Parathyroid adenoma (tissue), 2 donors: ENCODE results near the gene ALOX5AP.
A peak's percentile ranks its signal among the peaks of the same experiment; 100 is the strongest.

Source experiments
- H2AFZ ChIP-seq: fragments of 300-600 bp; sonication (generic); one replicate; pipeline ENCODE4 v1.7.0; 2017; ENCODE audit warnings: antibody characterized with exemption, mild to moderate bottlenecking
- H3K27ac ChIP-seq: fragments of 300-600 bp; sonication (generic); one replicate; pipeline ENCODE4 v1.7.0; 2017
- H3K27me3 ChIP-seq: fragments of 300-600 bp; sonication (generic); one replicate; pipeline ENCODE4 v1.7.0; 2017; ENCODE audit warnings: low read length; ENCODE audit not compliant: control insufficient read depth, insufficient read depth
- H3K36me3 ChIP-seq: fragments of 300-600 bp; sonication (generic); one replicate; pipeline ENCODE4 v1.7.0; 2017; ENCODE audit warnings: low read length; ENCODE audit not compliant: control insufficient read depth, insufficient read depth
- H3K4me1 ChIP-seq: fragments of 300-600 bp; sonication (generic); one replicate; pipeline ENCODE4 v1.7.0; 2017; ENCODE audit warnings: control low read depth
- H3K4me2 ChIP-seq: fragments of 300-600 bp; sonication (generic); one replicate; pipeline ENCODE4 v1.7.0; 2017; ENCODE audit warnings: low read length
- H3K4me3 ChIP-seq: fragments of 300-600 bp; sonication (generic); one replicate; pipeline ENCODE4 v1.7.0; 2017; ENCODE audit warnings: low read depth, low read length
- H3K79me2 ChIP-seq: fragments of 300-600 bp; sonication (generic); one replicate; pipeline ENCODE4 v1.7.0; 2017; ENCODE audit warnings: control low read depth
- H3K9ac ChIP-seq: fragments of 300-600 bp; sonication (generic); one replicate; pipeline ENCODE4 v1.7.0; 2017; ENCODE audit warnings: mild to moderate bottlenecking
- H3K9me3 ChIP-seq: fragments of 300-600 bp; sonication (generic); one replicate; pipeline ENCODE4 v1.7.0; 2017; ENCODE audit warnings: low read length; ENCODE audit not compliant: control insufficient read depth
- TF ChIP-seq, protein P1 (sequence below): fragments of 300-600 bp; sonication (generic); IDR thresholded peaks from one replicate; pipeline ENCODE4 v1.7.0; 2017; ENCODE audit warnings: antibody characterized with exemption, mild to moderate bottlenecking
- donor health status: primary hyperparathyroidism.

Gene ALOX5AP

GRCh38 chr13:30803749-30804148, 68.4 kb downstream of the ALOX5AP start:
- H3K27ac ChIP-seq = no peak overlapping the region
- no peaks in the 10 kb centered on the region for H3K9me3 ChIP-seq
- no peaks in the 10 kb centered on the region for H3K4me1 ChIP-seq
- no peak overlapping the region for H3K9ac ChIP-seq
- TF ChIP-seq, protein P1, sequence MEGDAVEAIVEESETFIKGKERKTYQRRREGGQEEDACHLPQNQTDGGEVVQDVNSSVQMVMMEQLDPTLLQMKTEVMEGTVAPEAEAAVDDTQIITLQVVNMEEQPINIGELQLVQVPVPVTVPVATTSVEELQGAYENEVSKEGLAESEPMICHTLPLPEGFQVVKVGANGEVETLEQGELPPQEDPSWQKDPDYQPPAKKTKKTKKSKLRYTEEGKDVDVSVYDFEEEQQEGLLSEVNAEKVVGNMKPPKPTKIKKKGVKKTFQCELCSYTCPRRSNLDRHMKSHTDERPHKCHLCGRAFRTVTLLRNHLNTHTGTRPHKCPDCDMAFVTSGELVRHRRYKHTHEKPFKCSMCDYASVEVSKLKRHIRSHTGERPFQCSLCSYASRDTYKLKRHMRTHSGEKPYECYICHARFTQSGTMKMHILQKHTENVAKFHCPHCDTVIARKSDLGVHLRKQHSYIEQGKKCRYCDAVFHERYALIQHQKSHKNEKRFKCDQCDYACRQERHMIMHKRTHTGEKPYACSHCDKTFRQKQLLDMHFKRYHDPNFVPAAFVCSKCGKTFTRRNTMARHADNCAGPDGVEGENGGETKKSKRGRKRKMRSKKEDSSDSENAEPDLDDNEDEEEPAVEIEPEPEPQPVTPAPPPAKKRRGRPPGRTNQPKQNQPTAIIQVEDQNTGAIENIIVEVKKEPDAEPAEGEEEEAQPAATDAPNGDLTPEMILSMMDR = no peak
- H2AFZ ChIP-seq = no peak overlapping the region
- no peaks in the 10 kb centered on the region for H3K27me3 ChIP-seq
- no peaks in the 10 kb centered on the region for H3K36me3 ChIP-seq
- H3K4me2 ChIP-seq = peak overlapping the region; percentile 28
- no peaks in the 10 kb centered on the region for H3K79me2 ChIP-seq
- H3K4me3 ChIP-seq = no peak overlapping the region

- Histone ChIP-seq H2AFZ (no peak overlapping the region), H3K9ac (no peak overlapping the region), H3K4me1 (no peaks in the 10 kb centered on the region), H3K79me2 (no peaks in the 10 kb centered on the region), H3K36me3 (no peaks in the 10 kb centered on the region), H3K27ac (no peak overlapping the region), H3K4me2 (no peak overlapping the region), H3K27me3 (no peaks in the 10 kb centered on the region), H3K4me3 (no peak overlapping the region), H3K9me3 (no peaks in the 10 kb centered on the region)
- TF ChIP-seq, protein P1 = no peak
These were observed 69.1 kb downstream of the ALOX5AP start for GRCh38 chr13:30804474-30804873.

DNA sequence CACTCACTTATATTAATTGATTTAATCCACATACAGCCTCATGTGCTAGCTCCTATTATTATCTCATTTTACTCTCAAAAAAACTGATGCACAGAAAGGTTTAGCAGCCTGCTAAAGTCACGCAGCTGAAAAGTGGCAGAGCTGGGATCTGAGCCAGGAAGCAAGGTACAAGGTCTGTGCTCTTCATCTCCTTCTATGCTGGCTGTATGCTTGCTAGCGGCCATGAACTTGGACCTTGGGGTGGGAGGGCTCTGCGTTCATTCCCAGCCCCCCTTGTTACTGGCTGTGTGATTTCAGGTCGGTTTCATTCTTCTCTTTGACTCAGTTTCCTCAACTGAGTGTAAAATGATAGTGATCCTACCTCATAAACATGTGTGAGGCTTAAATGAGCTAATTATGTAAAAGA, 69.8 kb downstream of the ALOX5AP start:
- no peaks in the 10 kb centered on the region for H3K4me1 ChIP-seq
- TF ChIP-seq, protein P1 = no peak
- no peaks in the 10 kb centered on the region for H3K79me2 ChIP-seq
- H3K9ac ChIP-seq = no peak overlapping the region
- no peak overlapping the region for H3K27ac ChIP-seq
- H3K36me3 ChIP-seq = no peaks in the 10 kb centered on the region
- H3K4me2 ChIP-seq = no peak overlapping the region
- H3K27me3 ChIP-seq = no peaks in the 10 kb centered on the region
- no peaks in the 10 kb centered on the region for H3K9me3 ChIP-seq
- no peak overlapping the region for H2AFZ ChIP-seq
- H3K4me3 ChIP-seq = no peak overlapping the region

DNA sequence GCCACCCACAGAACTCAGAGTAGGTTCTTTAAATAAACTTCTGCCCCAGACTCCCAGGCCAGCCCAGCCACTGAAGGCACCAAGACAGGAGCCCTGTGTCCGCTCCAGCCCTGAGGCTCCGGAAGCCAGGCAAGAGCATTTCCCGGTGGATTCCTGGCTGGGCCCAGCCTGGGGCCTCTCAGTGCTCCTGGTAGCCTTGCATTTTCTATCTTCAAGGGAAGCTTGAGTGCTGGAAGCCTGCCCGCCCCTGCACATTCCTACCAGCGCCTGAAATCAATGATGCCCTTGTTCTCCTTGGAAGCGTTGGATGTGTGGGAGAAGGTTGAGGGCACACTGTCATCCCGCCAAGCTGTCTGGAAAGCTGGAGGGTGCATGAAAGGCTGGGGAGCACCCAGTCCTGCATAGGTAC, 70.3 kb downstream of the ALOX5AP start:
- Histone ChIP-seq H3K27me3 (no peaks in the 10 kb centered on the region), H3K4me3 (no peak overlapping the region), H3K36me3 (no peaks in the 10 kb centered on the region), H3K79me2 (no peaks in the 10 kb centered on the region), H2AFZ (no peak overlapping the region), H3K4me2 (no peak overlapping the region), H3K4me1 (no peaks in the 10 kb centered on the region), H3K27ac (no peak overlapping the region), H3K9ac (no peak overlapping the region), H3K9me3 (no peaks in the 10 kb centered on the region)
- TF ChIP-seq, protein P1 = no peak

GRCh38 chr13:30806784-30807183, 71.4 kb downstream of the ALOX5AP start:
- H3K4me1 ChIP-seq = no peaks in the 10 kb centered on the region
- no peak overlapping the region for H3K4me2 ChIP-seq
- no peaks in the 10 kb centered on the region for H3K9me3 ChIP-seq
- no peak overlapping the region for H2AFZ ChIP-seq
- TF ChIP-seq, protein P1 = no peak
- no peak overlapping the region for H3K9ac ChIP-seq
- H3K27me3 ChIP-seq = no peaks in the 10 kb centered on the region
- H3K36me3 ChIP-seq = no peaks in the 10 kb centered on the region
- no peaks in the 10 kb centered on the region for H3K79me2 ChIP-seq
- H3K4me3 ChIP-seq = no peak overlapping the region
- no peak overlapping the region for H3K27ac ChIP-seq
